Subcutaneous abdominal adipose tissue (tissue), 5 donors: ENCODE data around the gene PASD1.

ENCODE experiments used
- H3K27ac ChIP-seq: one replicate; pipeline ENCODE4 v1.7.0; 2013; ENCODE audit warnings: low read depth, mild to moderate bottlenecking, inconsistent platforms, low read length, moderate library complexity
- H3K27me3 ChIP-seq, 5 donors: one replicate each; pipeline ENCODE4 v1.7.0; 2013; ENCODE audit warnings: low read length in 5 of 5, inconsistent platforms in 1 of 5; ENCODE audit not compliant: control insufficient read depth in 5 of 5, insufficient read depth in 4 of 5
- H3K36me3 ChIP-seq, 5 donors: one replicate each; pipeline ENCODE4 v1.7.0; 2013; ENCODE audit warnings: low read length in 5 of 5; ENCODE audit not compliant: control insufficient read depth in 5 of 5, insufficient read depth in 5 of 5
- H3K4me1 ChIP-seq, 5 donors: one replicate each; pipeline ENCODE4 v1.7.0; 2013; ENCODE audit warnings: low read length in 5 of 5, mild to moderate bottlenecking in 3 of 5, moderate library complexity in 1 of 5; ENCODE audit not compliant: control insufficient read depth in 5 of 5, insufficient read depth in 5 of 5
- H3K4me3 ChIP-seq, 5 donors: one replicate each; pipeline ENCODE4 v1.7.0; 2013; ENCODE audit warnings: low read length in 5 of 5, low read depth in 1 of 5
- H3K9ac ChIP-seq, 5 donors: one replicate each; pipeline ENCODE4 v1.7.0; 2013; ENCODE audit warnings: low read length in 5 of 5, mild to moderate bottlenecking in 4 of 5, moderate library complexity in 3 of 5
- H3K9me3 ChIP-seq, 5 donors: one replicate each; pipeline ENCODE4 v1.7.0; 2013; ENCODE audit warnings: low read length in 5 of 5; ENCODE audit not compliant: control insufficient read depth in 5 of 5
- donor health status: healthy.
- donor health status: healthy.
- donor health status: healthy.
- donor health status: healthy.
- donor health status: healthy.

Gene PASD1

DNA sequence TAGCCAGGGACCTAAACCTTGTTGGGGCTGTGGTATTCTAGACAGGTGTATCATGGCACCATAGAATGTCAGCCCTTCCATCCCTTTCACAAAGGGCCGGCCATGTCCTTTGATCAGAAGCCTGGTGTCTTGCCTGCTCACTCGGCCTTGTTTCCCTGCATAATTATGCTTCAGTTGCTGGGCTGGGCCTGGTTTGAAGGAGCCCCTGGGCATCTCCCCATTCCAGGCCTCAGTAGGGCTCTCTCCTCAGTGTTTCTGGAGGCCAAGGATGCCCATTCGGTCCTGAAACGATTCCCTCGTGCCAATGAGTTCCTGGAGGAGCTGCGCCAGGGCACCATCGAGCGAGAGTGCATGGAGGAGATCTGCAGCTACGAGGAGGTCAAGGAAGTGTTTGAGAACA is 136.3 kb downstream of the PASD1 start:
- Histone ChIP-seq H3K4me1 (peaks cover 0 to 23% (median 11%) of the 10 kb centered on the region in 5 donors), H3K36me3 (no peaks in the 10 kb centered on the region), H3K27me3 (peaks cover 9 to 37% (median 16%) of the 10 kb centered on the region in 5 donors), H3K4me3 (no peak overlapping the region), H3K9me3 (no peaks in the 10 kb centered on the region), H3K27ac (no peak overlapping the region), H3K9ac (no peak overlapping the region)

DNA sequence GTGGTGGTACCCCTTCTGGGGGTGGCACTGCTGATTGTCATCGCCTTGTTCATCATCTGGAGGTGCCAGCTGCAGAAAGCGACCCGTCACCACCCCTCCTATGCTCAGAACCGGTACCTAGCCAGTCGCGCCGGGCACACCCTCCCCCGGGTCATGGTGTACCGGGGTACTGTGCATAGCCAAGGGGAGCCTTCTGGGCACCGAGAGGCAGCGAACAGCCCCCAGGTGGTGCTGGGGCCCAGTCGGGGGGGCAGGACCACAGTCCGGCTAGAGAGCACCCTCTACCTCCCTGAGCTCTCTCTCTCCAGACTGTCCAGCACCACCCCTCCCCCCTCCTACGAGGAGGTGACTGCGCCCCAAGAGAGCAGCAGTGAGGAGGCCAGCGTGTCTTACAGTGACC is 137.1 kb downstream of the PASD1 start:
- Histone ChIP-seq H3K27ac (no peak overlapping the region), H3K27me3 (peaks cover 9 to 38% (median 13%) of the 10 kb centered on the region in 5 donors), H3K4me3 (no peak overlapping the region), H3K9ac (no peak overlapping the region), H3K9me3 (no peaks in the 10 kb centered on the region), H3K36me3 (no peaks in the 10 kb centered on the region), H3K4me1 (peaks cover 0 to 22% (median 11%) of the 10 kb centered on the region in 5 donors)

DNA sequence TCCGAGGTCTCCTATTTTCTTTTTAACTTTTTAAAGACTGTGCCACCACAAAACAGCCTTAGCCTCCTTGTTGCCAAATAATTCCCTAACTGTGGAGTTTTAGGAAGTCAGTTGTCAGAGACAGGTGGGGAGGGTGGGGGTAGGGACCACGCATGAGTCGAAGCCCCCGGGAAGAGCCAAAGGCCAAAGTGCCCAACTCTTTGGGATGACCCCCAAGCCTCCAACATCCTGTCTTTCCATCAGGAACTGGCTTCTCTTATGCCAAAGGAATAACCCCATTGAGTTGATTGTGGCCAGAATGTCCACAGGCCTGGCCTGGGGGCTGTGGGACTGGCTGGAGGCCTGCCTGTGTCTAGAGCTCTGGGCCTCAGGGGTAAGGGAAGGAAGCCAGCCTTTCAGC is 137.6 kb downstream of the PASD1 start:
- no peak overlapping the region for H3K4me3 ChIP-seq
- H3K9ac ChIP-seq, result no peak overlapping the region
- H3K27ac ChIP-seq, result no peak overlapping the region
- H3K9me3 ChIP-seq, result no peaks in the 10 kb centered on the region
- H3K36me3 ChIP-seq, result no peaks in the 10 kb centered on the region
- H3K27me3 ChIP-seq, result peaks cover 5 to 38% (median 9%) of the 10 kb centered on the region in 5 donors
- peaks cover 0 to 17% (median 11%) of the 10 kb centered on the region in 5 donors for H3K4me1 ChIP-seq

DNA sequence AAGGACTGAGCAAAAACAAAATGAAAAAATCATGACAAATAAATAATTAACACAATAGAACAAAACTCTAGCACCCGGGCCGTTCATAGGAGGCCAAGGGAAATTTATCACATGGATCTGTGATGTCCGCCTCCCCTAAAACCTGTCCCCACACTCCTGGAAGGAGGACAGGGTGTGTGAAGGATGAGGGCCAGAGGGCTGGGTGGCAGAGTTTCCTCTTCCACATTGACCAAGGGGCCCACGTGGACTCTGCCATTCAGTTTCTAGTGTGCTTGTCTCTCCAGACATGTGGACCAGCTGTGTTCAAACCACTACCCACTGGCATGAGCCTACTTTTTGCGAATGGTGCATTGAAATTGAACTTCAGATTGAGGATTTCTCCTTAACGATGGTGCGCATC is 138.1 kb downstream of the PASD1 start:
- Histone ChIP-seq H3K4me3 (no peak overlapping the region), H3K9me3 (no peaks in the 10 kb centered on the region), H3K27ac (no peak overlapping the region), H3K9ac (no peak overlapping the region), H3K4me1 (peaks cover 0 to 16% (median 11%) of the 10 kb centered on the region in 5 donors), H3K27me3 (peaks cover 6 to 41% (median 10%) of the 10 kb centered on the region in 5 donors), H3K36me3 (no peaks in the 10 kb centered on the region)

DNA sequence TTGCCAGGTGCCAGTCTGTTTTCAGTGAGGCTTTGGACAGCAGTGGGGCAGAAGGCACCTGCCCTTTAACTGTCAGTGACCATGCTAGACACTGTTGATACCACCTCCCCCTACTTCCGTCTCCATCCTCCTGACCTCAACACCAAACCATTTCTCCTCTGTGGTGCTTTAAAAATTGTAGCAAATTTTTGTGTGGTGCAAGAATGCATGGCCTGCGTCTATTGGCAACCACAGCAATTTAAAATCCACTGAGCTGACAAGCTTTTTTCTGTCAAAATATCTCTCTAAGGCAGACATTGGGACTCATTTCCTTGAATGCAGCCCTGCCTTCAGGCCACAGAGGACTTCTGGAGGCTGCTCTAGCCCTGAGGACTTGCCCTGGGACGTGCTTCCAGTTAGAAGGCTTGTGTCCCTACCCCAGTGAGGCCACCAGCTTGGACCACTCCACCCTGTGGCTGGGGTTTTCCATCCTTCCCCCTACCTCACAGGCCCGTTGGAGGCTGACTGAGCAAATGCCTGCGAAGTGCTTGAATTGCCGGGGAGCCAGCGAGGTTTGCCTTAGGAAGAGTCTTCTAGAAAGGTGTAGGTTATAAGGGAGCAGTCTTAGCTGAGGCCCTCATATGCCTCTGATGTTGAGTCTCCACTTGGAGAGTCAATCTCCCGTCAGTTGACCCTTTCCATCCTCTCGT is 138.7 kb downstream of the PASD1 start:
- H3K9me3 ChIP-seq, result no peaks in the 10 kb centered on the region
- no peaks in the 10 kb centered on the region for H3K36me3 ChIP-seq
- H3K9ac ChIP-seq, result no peak overlapping the region
- H3K4me3 ChIP-seq, result no peak overlapping the region
- no peak overlapping the region for H3K27ac ChIP-seq
- peaks cover 13 to 42% (median 14%) of the 10 kb centered on the region in 5 donors for H3K27me3 ChIP-seq
- peaks cover 0 to 16% (median 11%) of the 10 kb centered on the region in 5 donors for H3K4me1 ChIP-seq

DNA sequence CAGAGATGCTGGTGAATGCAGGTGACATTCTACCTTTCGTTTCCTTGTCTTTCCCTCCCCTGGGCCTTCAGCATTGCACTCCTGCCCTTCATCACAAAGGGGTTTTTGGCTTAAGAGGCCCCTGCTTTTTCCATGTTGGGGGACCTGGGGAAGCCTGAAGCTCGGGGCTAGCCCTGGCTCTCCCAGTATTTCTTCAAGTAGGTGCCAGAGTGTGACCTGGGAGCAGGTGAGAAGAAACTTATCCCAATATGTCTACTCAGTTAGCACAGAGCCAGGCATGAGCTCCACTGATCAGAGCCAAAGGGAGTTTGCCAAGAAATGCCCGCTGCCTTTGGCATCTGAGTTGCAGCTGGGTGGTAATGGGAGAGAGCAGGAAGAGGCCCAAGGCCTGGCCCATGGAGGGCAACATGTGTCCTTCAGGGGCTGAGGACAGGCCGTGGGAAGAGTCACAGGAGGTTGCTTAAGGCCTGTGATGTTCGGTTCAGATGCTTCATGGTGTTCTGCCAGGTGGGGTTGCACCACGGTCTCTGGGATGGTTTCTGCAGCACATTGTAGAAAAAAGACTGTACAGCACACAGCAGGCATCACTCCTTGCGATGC is 139.4 kb downstream of the PASD1 start:
- no peak overlapping the region for H3K4me3 ChIP-seq
- H3K27me3 ChIP-seq, result peaks cover 12 to 43% (median 13%) of the 10 kb centered on the region in 5 donors
- no peaks in the 10 kb centered on the region for H3K36me3 ChIP-seq
- H3K9ac ChIP-seq, result no peak overlapping the region
- H3K27ac ChIP-seq, result no peak overlapping the region
- no peaks in the 10 kb centered on the region for H3K9me3 ChIP-seq
- H3K4me1 ChIP-seq, result peaks cover 0 to 16% (median 11%) of the 10 kb centered on the region in 5 donors

DNA sequence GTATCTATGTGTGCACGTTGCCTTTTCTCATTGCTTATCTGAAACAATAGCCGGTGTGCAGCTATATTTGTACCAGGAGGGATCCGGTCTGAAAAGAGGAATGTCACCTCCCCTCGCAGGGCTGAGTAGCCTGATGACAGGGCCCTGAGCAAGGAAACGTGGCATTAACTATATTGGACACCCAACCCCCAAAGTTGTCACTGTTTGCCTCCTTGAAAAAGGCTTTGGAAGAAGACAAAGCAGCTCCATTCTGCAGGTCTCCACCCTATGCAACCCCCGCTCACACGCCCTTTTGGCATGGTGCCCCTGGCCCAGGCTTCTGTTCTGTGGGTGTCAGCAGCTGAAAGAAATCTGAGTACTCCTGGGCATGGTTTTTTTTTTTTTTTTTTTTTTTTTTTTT is 140.0 kb downstream of the PASD1 start:
- Histone ChIP-seq H3K9ac (no peak overlapping the region), H3K4me1 (peaks cover 0 to 16% (median 11%) of the 10 kb centered on the region in 5 donors), H3K9me3 (no peaks in the 10 kb centered on the region), H3K27ac (no peak overlapping the region), H3K27me3 (peaks cover 6 to 43% (median 13%) of the 10 kb centered on the region in 5 donors), H3K4me3 (no peak overlapping the region), H3K36me3 (no peaks in the 10 kb centered on the region)

DNA sequence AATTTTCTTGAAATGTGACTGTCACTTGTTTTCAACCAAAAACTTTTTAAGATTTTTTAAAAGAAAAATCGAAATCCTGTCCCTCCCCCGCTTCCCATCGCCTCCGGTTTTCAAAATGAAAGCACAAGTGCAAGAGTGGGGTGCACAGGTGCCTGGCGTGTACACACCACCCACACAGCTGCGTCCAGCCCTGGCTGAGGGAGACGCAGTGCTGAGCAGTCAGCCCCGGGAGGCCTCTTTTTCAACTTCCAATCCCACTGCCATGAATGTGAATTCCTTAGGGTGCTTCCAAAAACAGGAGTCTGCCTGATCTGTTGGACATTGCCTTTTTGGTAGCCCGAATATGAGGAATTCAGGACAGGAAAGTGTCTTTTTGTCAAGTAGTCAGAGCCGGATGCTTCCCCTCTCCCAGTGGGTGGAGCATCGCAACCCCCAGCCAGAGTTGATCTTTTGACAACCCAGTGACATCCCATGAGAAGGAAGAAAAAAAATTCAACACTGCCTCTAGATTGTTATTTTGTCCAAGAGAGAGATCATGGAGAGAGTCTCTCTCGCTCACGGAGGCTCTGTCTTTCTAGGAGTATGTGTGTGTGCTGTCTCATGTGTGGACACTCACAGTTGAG is 140.7 kb downstream of the PASD1 start:
- H3K27ac ChIP-seq, result no peak overlapping the region

DNA sequence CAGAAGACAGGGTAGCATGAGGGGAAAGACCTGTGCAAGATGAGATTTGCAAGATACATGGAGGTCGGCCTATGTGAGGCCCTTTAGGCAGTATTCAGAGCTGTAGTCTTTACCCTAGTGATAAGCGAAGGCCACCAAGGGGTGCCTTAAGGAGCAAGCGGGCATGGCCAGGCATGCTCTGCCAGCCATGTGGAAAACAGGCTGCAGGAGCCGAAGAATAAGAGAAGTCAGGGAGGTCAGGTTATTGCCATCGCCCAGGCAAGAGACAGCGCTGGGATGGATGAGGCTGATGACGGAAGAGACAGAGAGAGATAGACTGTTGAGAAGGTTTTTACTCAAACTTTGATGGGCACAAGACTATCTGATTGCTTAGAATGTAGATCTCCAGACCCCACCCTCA is 145.3 kb downstream of the PASD1 start:
- H3K27ac ChIP-seq, result no peak overlapping the region
- peaks cover 9 to 33% (median 14%) of the 10 kb centered on the region in 5 donors for H3K27me3 ChIP-seq
- H3K36me3 ChIP-seq, result no peaks in the 10 kb centered on the region
- H3K9me3 ChIP-seq, result no peaks in the 10 kb centered on the region
- H3K4me1 ChIP-seq, result peaks cover 0 to 27% (median 10%) of the 10 kb centered on the region in 5 donors
- no peak overlapping the region for H3K9ac ChIP-seq
- no peak overlapping the region for H3K4me3 ChIP-seq

More for the DNA sequence above, 140.7 kb downstream of the PASD1 start:
- H3K9ac ChIP-seq, result no peak overlapping the region
- H3K9me3 ChIP-seq, result no peaks in the 10 kb centered on the region
- H3K36me3 ChIP-seq, result no peaks in the 10 kb centered on the region
- H3K4me1 ChIP-seq, result peaks cover 0 to 16% (median 11%) of the 10 kb centered on the region in 5 donors
- peak overlapping the region in 3 of 5 donors; percentile 5 to 55 (median 45) for H3K4me3 ChIP-seq
- peaks cover 5 to 38% (median 13%) of the 10 kb centered on the region in 5 donors for H3K27me3 ChIP-seq

DNA sequence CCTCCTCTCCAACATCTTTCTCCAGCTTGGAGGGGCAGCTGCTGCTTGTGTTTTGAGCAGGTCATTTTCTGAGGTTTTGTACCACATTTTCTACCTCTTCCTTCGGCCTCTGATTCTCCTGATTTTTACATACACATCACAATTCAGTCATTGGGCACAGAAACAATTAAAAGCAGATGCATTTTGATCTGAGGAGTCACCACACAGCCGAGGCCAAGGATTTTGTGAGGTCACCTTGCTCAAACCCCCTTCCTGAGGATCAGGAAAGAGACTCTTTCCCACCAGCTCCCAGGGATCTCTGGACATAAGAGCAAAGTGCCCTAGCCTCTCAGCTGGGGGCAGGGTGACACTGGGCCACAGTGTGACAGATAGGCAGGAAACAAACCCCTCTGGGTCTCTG is 147.0 kb downstream of the PASD1 start:
- Histone ChIP-seq H3K27ac (no peak overlapping the region), H3K9ac (no peak overlapping the region), H3K27me3 (peaks cover 9 to 30% (median 16%) of the 10 kb centered on the region in 5 donors), H3K9me3 (no peaks in the 10 kb centered on the region), H3K4me3 (no peak overlapping the region), H3K4me1 (peaks cover 0 to 21% (median 6%) of the 10 kb centered on the region in 5 donors), H3K36me3 (no peaks in the 10 kb centered on the region)
